Measurements from ENCODE around the gene PCDHGB4. TPM values are rescaled to one million over a fixed set of nuclear protein-coding genes. Genes with fewer than 3 reads are reported as not detected.

The PCDHGB4 gene
- total and polyA plus RNA-seq, 2 of the 8 experiments (the other 6 are each of a cell fraction or from before 2014, with no cell fraction given) = 8.0 to 9.1 TPM

- Histone ChIP-seq H3K23me2 (ENCODE audit: low read depth, low read length) (no peaks in the 10 kb centered on the region), H4K8ac (ENCODE audit: extremely low read depth, insufficient read depth, low read length) (no peak overlapping the region), H4K20me1 (replicated peaks in 1 of 2; ENCODE audit: control insufficient read depth in 1 of 2, insufficient read depth in 2 of 2, low read length in 2 of 2) (no peaks in the 10 kb centered on the region), H3K4ac (replicated peaks; ENCODE audit: insufficient read length, low read depth, low read length) (no peak overlapping the region), H2BK15ac (ENCODE audit: low read length) (no peak overlapping the region), H2AK5ac (ENCODE audit: low read depth, low read length) (no peak overlapping the region), H3K23ac (ENCODE audit: insufficient read length) (no peak overlapping the region), H3K4me3 (ENCODE audit: extremely low read depth in 1 of 4, insufficient read depth in 2 of 4, low read depth in 3 of 4, low read length in 4 of 4) (no peak overlapping the region), H3K79me2 (ENCODE audit: control insufficient read depth in 1 of 2, insufficient read depth in 2 of 2, low read length in 2 of 2) (no peaks in the 10 kb centered on the region), H2BK120ac (replicated peaks; ENCODE audit: low read depth, low read length) (no peak overlapping the region), H2BK5ac (ENCODE audit: low read depth, low read length) (no peak overlapping the region), H3K4me1 (replicated peaks in 1 of 4; ENCODE audit: control insufficient read depth in 3 of 4, insufficient read depth in 4 of 4, low read length in 3 of 4) (no peaks in the 10 kb centered on the region), H3K9me3 (ENCODE audit: insufficient read depth in 2 of 2, low read depth in 1 of 2, low read length in 1 of 2) (peaks cover 40 to 51% of the 10 kb centered on the region in 2 experiments), H3K9ac (replicated peaks in 1 of 4; ENCODE audit: extremely low read depth in 1 of 4, low read depth in 3 of 4, low read length in 3 of 4) (no peak overlapping the region), H3K36me3 (ENCODE audit: control insufficient read depth in 2 of 4, insufficient read depth in 4 of 4, low read length in 3 of 4) (peaks cover 0 to 12% (median 0%) of the 10 kb centered on the region in 4 experiments; a peak in 1 of 8 replicates), H3K14ac (ENCODE audit: insufficient read length) (no peak overlapping the region), H2AFZ (ENCODE audit: low read length) (no peak overlapping the region), H2BK20ac (ENCODE audit: low read length) (no peak overlapping the region), H4K5ac (ENCODE audit: insufficient read length, low read depth, low read length) (no peak overlapping the region), H3K4me2 (ENCODE audit: insufficient read depth in 1 of 2, low read depth in 2 of 2, low read length in 2 of 2) (no peak overlapping the region), H4K91ac (replicated peaks; ENCODE audit: insufficient read length, low read length) (no peak overlapping the region), H3K56ac (replicated peaks; ENCODE audit: insufficient read length, low read depth, low read length) (no peak overlapping the region), H3K27ac (ENCODE audit: low read depth, low read length) (no peak overlapping the region), H3K18ac (ENCODE audit: extremely low read depth, low read length) (no peak overlapping the region), H3K27me3 (replicated peaks in 1 of 4; ENCODE audit: control insufficient read depth in 3 of 4, extremely low read depth in 1 of 4, insufficient read depth in 3 of 4, low read length in 3 of 4) (no peaks in the 10 kb centered on the region), H3K79me1 (ENCODE audit: low read depth, low read length) (no peaks in the 10 kb centered on the region), H2BK12ac (ENCODE audit: low read depth, low read length) (no peak overlapping the region)
- POLR2A ChIA-PET (ENCODE audit: partially characterized antibody) = no interaction called here
- WGBS, 2 experiments (ENCODE audit: extremely low coverage in 1 of 2, insufficient coverage in 1 of 2, insufficient read length in 1 of 2, insufficient replicate concordance in 2 of 2, low coverage in 1 of 2, low lambda C conversion rate in 2 of 2, missing lambda C conversion rate in 1 of 2) = 95% methylated on average over 55 of the region's 61 CpGs; no CpG with 5 or more reads in 1 of the 2 experiments
- no peak for DNase-seq (ENCODE audit: low read depth in 1 of 2, low spot score in 2 of 2)
- CTCF ChIA-PET (ENCODE audit: partially characterized antibody) = interaction anchor here (0.7 to 2.3 kb wide), 5 partner anchors 10 to 164 kb away, joined by 3 to 7 read pairs (median 4); partner anchors contain the start of genes PCDHGB4 and PCDHGB7
- no peak for FAIRE-seq
- TF ChIP-seq FOSL1 (IDR thresholded peaks at IDR 0.05; ENCODE audit: insufficient read depth, low read depth, low read length) = no peak
- TF ChIP-seq RNF2 (IDR thresholded peaks at IDR 0.05; ENCODE audit: borderline replicate concordance, low read depth, low read length, missing control alignments, poor library complexity, severe bottlenecking) = no peak
- no peak for TF ChIP-seq NRF1 (IDR thresholded peaks at IDR 0.05; ENCODE audit: low read depth, low read length)
- no peak for TF ChIP-seq RBBP5 (IDR thresholded peaks at IDR 0.05; ENCODE audit: borderline replicate concordance, low read depth, low read length)
- TF ChIP-seq CTCF (IDR thresholded peaks at IDR 0.05; ENCODE audit: control extremely low read depth in 1 of 3, insufficient read depth in 1 of 3, low read depth in 1 of 3, low read length in 3 of 3) = no peak
- no peak for TF ChIP-seq RFX5 (IDR thresholded peaks at IDR 0.05; ENCODE audit: borderline replicate concordance, low read depth, low read length)
- no peak for TF ChIP-seq JUN (IDR thresholded peaks at IDR 0.05; ENCODE audit: low read depth, low read length)
- no peak for TF ChIP-seq CREB1 (IDR thresholded peaks at IDR 0.05)
- no peak for TF ChIP-seq KDM4A (IDR thresholded peaks at IDR 0.05; ENCODE audit: low read depth, low read length, severe bottlenecking)
- TF ChIP-seq SP2 (IDR thresholded peaks at IDR 0.05; ENCODE audit: low read length) = no peak
Observed at GRCh38 chr5:141399555-141400258, 12.2 kb downstream of the PCDHGB4 start.

All from H1 (cell line).